K562 (cell line): ENCODE measurements around the gene TMEM120B. TPM values are rescaled to one million over a fixed set of nuclear protein-coding genes. Genes with fewer than 3 reads are reported as not detected.

ENCODE experiments used
- BRD9 ChIP-seq: fragments of 450-650 bp; IDR thresholded peaks from 2 replicates; pipeline ENCODE4 v1.6.1; 2018; ENCODE audit warnings: low read depth; ENCODE audit not compliant: partially characterized antibody
- CAMTA2 ChIP-seq: fragments of 250-450 bp; sonication (Bioruptor Pico); conservative IDR thresholded peaks from 2 replicates; pipeline ENCODE4 v1.5.1; 2022
- CCNT2 ChIP-seq: IDR thresholded peaks from 2 replicates; pipeline ENCODE4 v1.6.1; 2011; ENCODE audit warnings: borderline replicate concordance, low read depth, mild to moderate bottlenecking, moderate library complexity, mixed read lengths, low read length; ENCODE audit not compliant: insufficient read length; ENCODE audit errors: extremely low read depth
- KDM5B ChIP-seq: fragments of 200-600 bp; sonication (generic); IDR thresholded peaks from 2 replicates; pipeline ENCODE4 v1.6.1; 2012; ENCODE audit warnings: low read depth, mild to moderate bottlenecking, moderate library complexity, low read length, control low read depth, inconsistent platforms; ENCODE audit not compliant: insufficient replicate concordance
- MEF2D ChIP-seq: conservative IDR thresholded peaks from 2 replicates; pipeline ENCODE4 v1.6.1; 2016; ENCODE audit warnings: low read depth, missing genetic modification characterization, missing compliant biosample characterization
- RBM39 ChIP-seq: fragments of 200-400 bp; formaldehyde crosslinking; optimal IDR thresholded peaks from 2 replicates; pipeline ENCODE3; 2018; ENCODE audit warnings: low read depth, low read length
- SMARCB1 ChIP-seq: IDR thresholded peaks from 2 replicates; pipeline ENCODE4 v1.6.1; 2011; ENCODE audit warnings: improper control_type of control experiment, low read depth; ENCODE audit not compliant: insufficient read length
- SP1 ChIP-seq: sonication (generic); formaldehyde crosslinking; IDR thresholded peaks from 2 replicates; pipeline ENCODE4 v1.8.1; 2022; ENCODE audit warnings: mild to moderate bottlenecking, missing genetic modification reagents
- ZNF12 ChIP-seq: sonication (generic); formaldehyde crosslinking; IDR thresholded peaks from 2 replicates; pipeline ENCODE4 v1.4.0; 2020; ENCODE audit warnings: mild to moderate bottlenecking, missing genetic modification reagents
- ZNF133 ChIP-seq: fragments of 250-450 bp; sonication (Bioruptor Pico); IDR thresholded peaks from 2 replicates; pipeline ENCODE4 v1.4.0; 2020; ENCODE audit warnings: mild to moderate bottlenecking
- ZNF436 ChIP-seq: fragments of 250-450, 450-650 bp; sonication (Bioruptor Pico); formaldehyde crosslinking; IDR thresholded peaks from 2 replicates; pipeline ENCODE4 v1.7.0; 2020; ENCODE audit warnings: mild to moderate bottlenecking
- ZNF668 ChIP-seq: fragments of 250-450 bp; sonication (Bioruptor Pico); IDR thresholded peaks from 2 replicates; pipeline ENCODE4 v1.8.0; 2022; ENCODE audit warnings: mild to moderate bottlenecking, inconsistent platforms
- ZNF717 ChIP-seq: fragments of 250-450 bp; sonication (Bioruptor Pico); IDR thresholded peaks from 2 replicates; pipeline ENCODE4 v1.5.0; 2021
- polyA plus RNA-seq, 8 experiments: library from polyadenylated mRNA; depleted of rRNA in 4 of 8; stranded (reverse) in 5 of 8; unstranded in 3 of 8; fragments of >200 nt; fragmentation: Nextera tagmentation in 2 of 8; fragmentation: Illumina TruSeq in 1 of 8; extraction: Ambion mirVana in 2 of 8; extraction: Trizol in 1 of 8; gene quantifications; 2 replicates each; pipeline versions ENCODE4 v1.2.1 to v1.2.3, GENCODE V29; 2011 to 2014; ENCODE audit warnings: inconsistent platforms in 1 of 8, missing spikeins in 1 of 8
- total RNA-seq, 7 experiments: library from RNA; depleted of rRNA in 6 of 7; stranded (reverse); fragments of >200 nt in 6 of 7; fragmentation: Illumina TruSeq in 2 of 7; extraction: Trizol in 2 of 7; gene quantifications; 2 replicates each; pipeline versions ENCODE4 v1.2.1 to v1.2.3, GENCODE V29; 2011 to 2021; ENCODE audit warnings: low replicate concordance in 1 of 7
- TF ChIP-seq, protein P1 (sequence below): sonication (generic); IDR thresholded peaks from 2 replicates; pipeline ENCODE4 v1.6.1; 2016
- TF ChIP-seq, protein P2 (sequence below): fragments of 450-650 bp; IDR thresholded peaks from 2 replicates; pipeline ENCODE4 v1.7.1; 2018; ENCODE audit warnings: mild to moderate bottlenecking, low read depth; ENCODE audit not compliant: partially characterized antibody
- TF ChIP-seq, protein P3 (sequence below), 2 experiments: fragments of 450-650 bp in 1 of 2; sonication (generic) in 1 of 2; formaldehyde crosslinking; conservative IDR thresholded peaks; 2 replicates each; pipeline versions ENCODE4 v1.4.0 to v1.8.1; 2020 to 2022; ENCODE audit warnings: mild to moderate bottlenecking in 1 of 2, missing genetic modification reagents in 1 of 2
- TF ChIP-seq, protein P4 (sequence below): fragments of 250-450 bp; sonication (Bioruptor Pico); IDR thresholded peaks from 2 replicates; pipeline ENCODE4 v1.4.0; 2020; ENCODE audit warnings: mild to moderate bottlenecking, moderate library complexity
- TF ChIP-seq, protein P5 (sequence below): sonication (generic); formaldehyde crosslinking; IDR thresholded peaks from 2 replicates; pipeline ENCODE4 v1.8.1; 2023; ENCODE audit warnings: mild to moderate bottlenecking, missing genetic modification reagents

Gene TMEM120B
- total and polyA plus RNA-seq, 9 of the 15 experiments (the other 6 are each of a cell fraction or from before 2014, with no cell fraction given): 1.7 to 18.6 (median 7.4) TPM

DNA sequence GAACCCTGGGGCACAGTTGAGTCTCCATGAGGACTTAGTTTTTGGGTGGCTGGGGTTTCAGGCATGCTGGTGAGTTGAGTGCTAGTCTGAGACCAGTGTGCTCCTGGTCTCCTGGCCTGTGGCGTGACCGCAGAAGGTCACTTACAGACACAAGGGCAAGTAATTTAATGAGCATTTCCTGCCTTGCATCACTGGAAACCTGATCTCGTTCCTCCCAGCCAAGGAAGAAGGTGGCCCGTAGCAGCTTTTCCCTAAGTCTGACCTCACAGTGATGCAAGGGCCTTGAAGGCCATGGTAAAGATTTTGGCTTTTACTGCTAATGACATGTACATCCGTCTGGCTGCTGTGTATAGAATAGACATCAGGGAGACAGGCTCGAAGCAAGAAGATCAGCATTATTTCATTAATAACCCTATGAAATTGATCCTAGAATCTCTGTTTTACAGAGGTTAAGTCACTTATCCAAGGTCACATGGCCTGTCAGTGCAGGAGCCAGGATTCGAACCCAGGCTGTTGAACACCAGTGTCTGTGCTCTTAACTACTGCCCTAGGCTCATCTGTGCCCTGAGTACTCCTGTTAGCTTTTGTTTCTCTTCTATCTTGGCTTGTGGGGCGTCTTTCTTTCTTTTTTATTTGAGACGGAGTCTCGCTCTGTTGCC is 4.6 kb downstream of the TMEM120B start (continued):
- TF ChIP-seq, protein P1, sequence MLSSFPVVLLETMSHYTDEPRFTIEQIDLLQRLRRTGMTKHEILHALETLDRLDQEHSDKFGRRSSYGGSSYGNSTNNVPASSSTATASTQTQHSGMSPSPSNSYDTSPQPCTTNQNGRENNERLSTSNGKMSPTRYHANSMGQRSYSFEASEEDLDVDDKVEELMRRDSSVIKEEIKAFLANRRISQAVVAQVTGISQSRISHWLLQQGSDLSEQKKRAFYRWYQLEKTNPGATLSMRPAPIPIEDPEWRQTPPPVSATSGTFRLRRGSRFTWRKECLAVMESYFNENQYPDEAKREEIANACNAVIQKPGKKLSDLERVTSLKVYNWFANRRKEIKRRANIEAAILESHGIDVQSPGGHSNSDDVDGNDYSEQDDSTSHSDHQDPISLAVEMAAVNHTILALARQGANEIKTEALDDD: peak; percentile 64
- TF ChIP-seq, protein P2, sequence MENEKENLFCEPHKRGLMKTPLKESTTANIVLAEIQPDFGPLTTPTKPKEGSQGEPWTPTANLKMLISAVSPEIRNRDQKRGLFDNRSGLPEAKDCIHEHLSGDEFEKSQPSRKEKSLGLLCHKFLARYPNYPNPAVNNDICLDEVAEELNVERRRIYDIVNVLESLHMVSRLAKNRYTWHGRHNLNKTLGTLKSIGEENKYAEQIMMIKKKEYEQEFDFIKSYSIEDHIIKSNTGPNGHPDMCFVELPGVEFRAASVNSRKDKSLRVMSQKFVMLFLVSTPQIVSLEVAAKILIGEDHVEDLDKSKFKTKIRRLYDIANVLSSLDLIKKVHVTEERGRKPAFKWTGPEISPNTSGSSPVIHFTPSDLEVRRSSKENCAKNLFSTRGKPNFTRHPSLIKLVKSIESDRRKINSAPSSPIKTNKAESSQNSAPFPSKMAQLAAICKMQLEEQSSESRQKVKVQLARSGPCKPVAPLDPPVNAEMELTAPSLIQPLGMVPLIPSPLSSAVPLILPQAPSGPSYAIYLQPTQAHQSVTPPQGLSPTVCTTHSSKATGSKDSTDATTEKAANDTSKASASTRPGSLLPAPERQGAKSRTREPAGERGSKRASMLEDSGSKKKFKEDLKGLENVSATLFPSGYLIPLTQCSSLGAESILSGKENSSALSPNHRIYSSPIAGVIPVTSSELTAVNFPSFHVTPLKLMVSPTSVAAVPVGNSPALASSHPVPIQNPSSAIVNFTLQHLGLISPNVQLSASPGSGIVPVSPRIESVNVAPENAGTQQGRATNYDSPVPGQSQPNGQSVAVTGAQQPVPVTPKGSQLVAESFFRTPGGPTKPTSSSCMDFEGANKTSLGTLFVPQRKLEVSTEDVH: no peak
- TF ChIP-seq KDM5B: no peak
- no peak for TF ChIP-seq ZNF668 (CRISPR knock-in tag)
- TF ChIP-seq, protein P3, sequence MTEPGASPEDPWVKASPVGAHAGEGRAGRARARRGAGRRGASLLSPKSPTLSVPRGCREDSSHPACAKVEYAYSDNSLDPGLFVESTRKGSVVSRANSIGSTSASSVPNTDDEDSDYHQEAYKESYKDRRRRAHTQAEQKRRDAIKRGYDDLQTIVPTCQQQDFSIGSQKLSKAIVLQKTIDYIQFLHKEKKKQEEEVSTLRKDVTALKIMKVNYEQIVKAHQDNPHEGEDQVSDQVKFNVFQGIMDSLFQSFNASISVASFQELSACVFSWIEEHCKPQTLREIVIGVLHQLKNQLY (CRISPR knock-in tag; conservative IDR thresholded peaks at IDR 0.05): no peak
- TF ChIP-seq ZNF717 (CRISPR knock-in tag): no peak
- TF ChIP-seq BRD9: no peak
- TF ChIP-seq, protein P4, sequence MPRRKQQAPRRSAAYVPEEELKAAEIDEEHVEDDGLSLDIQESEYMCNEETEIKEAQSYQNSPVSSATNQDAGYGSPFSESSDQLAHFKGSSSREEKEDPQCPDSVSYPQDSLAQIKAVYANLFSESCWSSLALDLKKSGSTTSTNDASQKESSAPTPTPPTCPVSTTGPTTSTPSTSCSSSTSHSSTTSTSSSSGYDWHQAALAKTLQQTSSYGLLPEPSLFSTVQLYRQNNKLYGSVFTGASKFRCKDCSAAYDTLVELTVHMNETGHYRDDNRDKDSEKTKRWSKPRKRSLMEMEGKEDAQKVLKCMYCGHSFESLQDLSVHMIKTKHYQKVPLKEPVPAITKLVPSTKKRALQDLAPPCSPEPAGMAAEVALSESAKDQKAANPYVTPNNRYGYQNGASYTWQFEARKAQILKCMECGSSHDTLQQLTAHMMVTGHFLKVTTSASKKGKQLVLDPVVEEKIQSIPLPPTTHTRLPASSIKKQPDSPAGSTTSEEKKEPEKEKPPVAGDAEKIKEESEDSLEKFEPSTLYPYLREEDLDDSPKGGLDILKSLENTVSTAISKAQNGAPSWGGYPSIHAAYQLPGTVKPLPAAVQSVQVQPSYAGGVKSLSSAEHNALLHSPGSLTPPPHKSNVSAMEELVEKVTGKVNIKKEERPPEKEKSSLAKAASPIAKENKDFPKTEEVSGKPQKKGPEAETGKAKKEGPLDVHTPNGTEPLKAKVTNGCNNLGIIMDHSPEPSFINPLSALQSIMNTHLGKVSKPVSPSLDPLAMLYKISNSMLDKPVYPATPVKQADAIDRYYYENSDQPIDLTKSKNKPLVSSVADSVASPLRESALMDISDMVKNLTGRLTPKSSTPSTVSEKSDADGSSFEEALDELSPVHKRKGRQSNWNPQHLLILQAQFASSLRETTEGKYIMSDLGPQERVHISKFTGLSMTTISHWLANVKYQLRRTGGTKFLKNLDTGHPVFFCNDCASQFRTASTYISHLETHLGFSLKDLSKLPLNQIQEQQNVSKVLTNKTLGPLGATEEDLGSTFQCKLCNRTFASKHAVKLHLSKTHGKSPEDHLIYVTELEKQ (CRISPR knock-in tag): no peak
- no peak for TF ChIP-seq SMARCB1
- TF ChIP-seq ZNF12: no peak
- TF ChIP-seq CCNT2: no peak
- 0 out of 2 replicates have a peak, but pooled peaks have one; percentile 54 for TF ChIP-seq SP1 (CRISPR knock-in tag)
- TF ChIP-seq RBM39: no peak
- TF ChIP-seq ZNF436: no peak
- TF ChIP-seq ZNF133 (CRISPR knock-in tag): no peak
- TF ChIP-seq CAMTA2 (CRISPR knock-in tag): no peak
- TF ChIP-seq, protein P5, sequence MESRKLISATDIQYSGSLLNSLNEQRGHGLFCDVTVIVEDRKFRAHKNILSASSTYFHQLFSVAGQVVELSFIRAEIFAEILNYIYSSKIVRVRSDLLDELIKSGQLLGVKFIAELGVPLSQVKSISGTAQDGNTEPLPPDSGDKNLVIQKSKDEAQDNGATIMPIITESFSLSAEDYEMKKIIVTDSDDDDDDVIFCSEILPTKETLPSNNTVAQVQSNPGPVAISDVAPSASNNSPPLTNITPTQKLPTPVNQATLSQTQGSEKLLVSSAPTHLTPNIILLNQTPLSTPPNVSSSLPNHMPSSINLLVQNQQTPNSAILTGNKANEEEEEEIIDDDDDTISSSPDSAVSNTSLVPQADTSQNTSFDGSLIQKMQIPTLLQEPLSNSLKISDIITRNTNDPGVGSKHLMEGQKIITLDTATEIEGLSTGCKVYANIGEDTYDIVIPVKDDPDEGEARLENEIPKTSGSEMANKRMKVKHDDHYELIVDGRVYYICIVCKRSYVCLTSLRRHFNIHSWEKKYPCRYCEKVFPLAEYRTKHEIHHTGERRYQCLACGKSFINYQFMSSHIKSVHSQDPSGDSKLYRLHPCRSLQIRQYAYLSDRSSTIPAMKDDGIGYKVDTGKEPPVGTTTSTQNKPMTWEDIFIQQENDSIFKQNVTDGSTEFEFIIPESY: no peak
- no peak for TF ChIP-seq MEF2D (tag)
